Endothelial cell (in vitro differentiated cells): ENCODE data around the gene DOCK11. TPM values are rescaled to one million over a fixed set of nuclear protein-coding genes. Genes with fewer than 3 reads are reported as not detected.

ENCODE experiments used
- DNase-seq: peaks from one replicate; pipeline ENCODE4 v3.0.0; 2021; ENCODE audit warnings: low spot score
- H3K27ac Mint-ChIP-seq: one replicate; pipeline ENCODE4 v1.8.0; 2021; ENCODE audit warnings: mixed read lengths, inconsistent platforms; ENCODE audit not compliant: unreplicated experiment
- H3K27me3 Mint-ChIP-seq: one replicate; pipeline ENCODE4 v1.8.0; 2021; ENCODE audit warnings: mild to moderate bottlenecking, moderate library complexity, mixed read lengths, inconsistent platforms; ENCODE audit not compliant: unreplicated experiment
- H3K36me3 Mint-ChIP-seq: one replicate; pipeline ENCODE4 v1.8.0; 2021; ENCODE audit warnings: mild to moderate bottlenecking, low read depth, mixed read lengths, inconsistent platforms; ENCODE audit not compliant: unreplicated experiment
- H3K4me1 Mint-ChIP-seq: one replicate; pipeline ENCODE4 v1.8.0; 2021; ENCODE audit warnings: mild to moderate bottlenecking, mixed read lengths, inconsistent platforms; ENCODE audit not compliant: unreplicated experiment
- H3K4me3 Mint-ChIP-seq: one replicate; pipeline ENCODE4 v1.8.0; 2021; ENCODE audit warnings: mild to moderate bottlenecking, mixed read lengths, inconsistent platforms; ENCODE audit not compliant: unreplicated experiment
- H3K9me3 Mint-ChIP-seq: one replicate; pipeline ENCODE4 v1.8.0; 2021; ENCODE audit warnings: mixed read lengths, inconsistent platforms; ENCODE audit not compliant: unreplicated experiment
- total RNA-seq: library from RNA; stranded (reverse); fragmentation: NEBNext Ultra II Directional; extraction: Animal tissue kit (Norgen Biotek cat#: 25700); gene quantifications from one replicate; pipeline ENCODE4 v1.2.1, GENCODE V29; 2021; ENCODE audit not compliant: unreplicated experiment
- TF ChIP-seq, protein P1 (sequence below): fragments of 200-600 bp; sonication (generic); IDR thresholded peaks from one replicate; pipeline ENCODE4 v1.5.0; 2021; ENCODE audit warnings: antibody characterized with exemption; ENCODE audit not compliant: unreplicated experiment

Gene DOCK11
- total RNA-seq, 1 donor from 2014 or later, result 10.9 TPM

GRCh38 chrX:118688935-118689334 is 193.3 kb downstream of the DOCK11 start:
- Mint-ChIP-seq H3K9me3 (no peaks in the 10 kb centered on the region), H3K27me3 (no peaks in the 10 kb centered on the region)
- no peak for DNase-seq

GRCh38 chrX:118693843-118694242 is 198.2 kb downstream of the DOCK11 start:
- Mint-ChIP-seq H3K4me1 (peaks cover 2% of the 10 kb centered on the region), H3K27me3 (no peaks in the 10 kb centered on the region), H3K36me3 (no peaks in the 10 kb centered on the region), H3K4me3 (no peak overlapping the region), H3K9me3 (no peaks in the 10 kb centered on the region), H3K27ac (no peak overlapping the region)
- no peak for DNase-seq
- TF ChIP-seq, protein P1, sequence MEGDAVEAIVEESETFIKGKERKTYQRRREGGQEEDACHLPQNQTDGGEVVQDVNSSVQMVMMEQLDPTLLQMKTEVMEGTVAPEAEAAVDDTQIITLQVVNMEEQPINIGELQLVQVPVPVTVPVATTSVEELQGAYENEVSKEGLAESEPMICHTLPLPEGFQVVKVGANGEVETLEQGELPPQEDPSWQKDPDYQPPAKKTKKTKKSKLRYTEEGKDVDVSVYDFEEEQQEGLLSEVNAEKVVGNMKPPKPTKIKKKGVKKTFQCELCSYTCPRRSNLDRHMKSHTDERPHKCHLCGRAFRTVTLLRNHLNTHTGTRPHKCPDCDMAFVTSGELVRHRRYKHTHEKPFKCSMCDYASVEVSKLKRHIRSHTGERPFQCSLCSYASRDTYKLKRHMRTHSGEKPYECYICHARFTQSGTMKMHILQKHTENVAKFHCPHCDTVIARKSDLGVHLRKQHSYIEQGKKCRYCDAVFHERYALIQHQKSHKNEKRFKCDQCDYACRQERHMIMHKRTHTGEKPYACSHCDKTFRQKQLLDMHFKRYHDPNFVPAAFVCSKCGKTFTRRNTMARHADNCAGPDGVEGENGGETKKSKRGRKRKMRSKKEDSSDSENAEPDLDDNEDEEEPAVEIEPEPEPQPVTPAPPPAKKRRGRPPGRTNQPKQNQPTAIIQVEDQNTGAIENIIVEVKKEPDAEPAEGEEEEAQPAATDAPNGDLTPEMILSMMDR, result no peak

More at GRCh38 chrX:118688935-118689334, 193.3 kb downstream of the DOCK11 start:
- TF ChIP-seq, protein P1, result no peak
- H3K36me3 Mint-ChIP-seq, result no peaks in the 10 kb centered on the region
- no peak overlapping the region for H3K27ac Mint-ChIP-seq
- H3K4me3 Mint-ChIP-seq, result no peak overlapping the region
- no peaks in the 10 kb centered on the region for H3K4me1 Mint-ChIP-seq

- peaks cover 5% of the 10 kb centered on the region for H3K4me1 Mint-ChIP-seq
- DNase-seq, result no peak
- H3K27ac Mint-ChIP-seq, result no peak overlapping the region
- TF ChIP-seq, protein P1, result no peak
- H3K9me3 Mint-ChIP-seq, result no peaks in the 10 kb centered on the region
- H3K36me3 Mint-ChIP-seq, result no peaks in the 10 kb centered on the region
- no peak overlapping the region for H3K4me3 Mint-ChIP-seq
- no peaks in the 10 kb centered on the region for H3K27me3 Mint-ChIP-seq
Measured at GRCh38 chrX:118694638-118695037, 199.0 kb downstream of the DOCK11 start.

- Mint-ChIP-seq H3K36me3 (no peaks in the 10 kb centered on the region), H3K4me3 (no peak overlapping the region), H3K9me3 (no peaks in the 10 kb centered on the region), H3K27ac (no peak overlapping the region), H3K4me1 (peaks cover 5% of the 10 kb centered on the region), H3K27me3 (no peaks in the 10 kb centered on the region)
- no peak for DNase-seq
- TF ChIP-seq, protein P1, result no peak
Measured at GRCh38 chrX:118698516-118699170, 203.0 kb downstream of the DOCK11 start.

- Mint-ChIP-seq H3K27ac (no peak overlapping the region), H3K9me3 (no peaks in the 10 kb centered on the region), H3K36me3 (no peaks in the 10 kb centered on the region), H3K27me3 (no peaks in the 10 kb centered on the region), H3K4me3 (no peak overlapping the region), H3K4me1 (peaks cover 5% of the 10 kb centered on the region)
- DNase-seq, result no peak
- TF ChIP-seq, protein P1, result no peak
Measured at GRCh38 chrX:118702741-118703140, 207.1 kb downstream of the DOCK11 start.
